LNCaP clone FGC (cell line): ENCODE data around the gene RNF225.

ENCODE experiments used
- DNase-seq: peaks from one replicate; pipeline ENCODE4 v3.0.0-alpha.2; 2011; ENCODE audit warnings: low read depth
- H3K4me3 ChIP-seq: 2 replicates; pipeline ENCODE4 v1.5.1; 2011; ENCODE audit warnings: mild to moderate bottlenecking, low read depth, low read length, control low read depth
- TF ChIP-seq, protein P1 (sequence below): IDR thresholded peaks from 2 replicates; pipeline ENCODE4 v1.5.1; 2012; ENCODE audit warnings: mild to moderate bottlenecking; ENCODE audit not compliant: control insufficient read depth, insufficient read depth; ENCODE audit errors: extremely low read depth

RNF225 gene

DNA sequence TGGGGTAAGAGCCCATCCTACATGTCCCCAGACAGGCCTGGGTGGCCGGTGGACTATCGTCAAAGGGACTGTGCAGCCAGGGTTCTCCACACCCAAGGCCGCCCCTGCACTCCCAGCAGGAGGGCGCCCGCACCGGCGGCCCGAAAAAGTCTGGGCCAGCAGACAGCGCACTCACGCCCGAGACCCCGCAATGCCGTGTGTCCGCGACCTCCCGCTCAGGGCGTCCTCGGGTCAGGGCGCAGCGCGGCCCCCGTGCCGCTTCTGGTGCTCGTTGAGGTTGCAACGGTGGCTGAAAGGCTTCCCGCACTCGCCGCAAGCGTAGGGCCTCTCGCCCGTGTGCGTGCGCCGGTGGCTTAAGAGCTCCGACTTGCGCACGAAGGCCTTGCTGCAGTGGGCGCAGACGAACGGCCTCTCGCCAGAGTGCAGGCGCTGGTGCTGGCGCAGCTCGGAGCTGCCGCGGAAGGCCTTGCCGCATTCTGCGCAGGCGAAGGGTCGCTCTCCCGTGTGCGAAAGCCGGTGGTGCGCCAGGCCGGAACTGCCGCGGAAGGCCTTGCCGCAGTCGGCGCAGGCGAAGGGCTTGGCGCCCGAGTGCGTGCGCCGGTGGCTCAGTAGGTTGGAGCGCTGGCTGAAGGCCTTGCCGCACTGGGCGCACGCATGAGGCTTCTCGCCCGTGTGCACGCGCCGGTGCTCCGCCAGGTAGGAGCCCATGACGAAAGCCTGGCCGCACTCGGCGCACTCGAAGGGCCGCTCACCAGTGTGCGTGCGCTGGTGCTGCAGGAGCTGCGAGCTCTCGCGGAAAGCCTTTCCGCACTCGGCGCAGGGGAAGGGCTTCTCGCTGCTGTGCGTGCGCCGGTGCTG, 39.3 kb upstream of the RNF225 start:
- DNase-seq: no peak
- TF ChIP-seq, protein P1, sequence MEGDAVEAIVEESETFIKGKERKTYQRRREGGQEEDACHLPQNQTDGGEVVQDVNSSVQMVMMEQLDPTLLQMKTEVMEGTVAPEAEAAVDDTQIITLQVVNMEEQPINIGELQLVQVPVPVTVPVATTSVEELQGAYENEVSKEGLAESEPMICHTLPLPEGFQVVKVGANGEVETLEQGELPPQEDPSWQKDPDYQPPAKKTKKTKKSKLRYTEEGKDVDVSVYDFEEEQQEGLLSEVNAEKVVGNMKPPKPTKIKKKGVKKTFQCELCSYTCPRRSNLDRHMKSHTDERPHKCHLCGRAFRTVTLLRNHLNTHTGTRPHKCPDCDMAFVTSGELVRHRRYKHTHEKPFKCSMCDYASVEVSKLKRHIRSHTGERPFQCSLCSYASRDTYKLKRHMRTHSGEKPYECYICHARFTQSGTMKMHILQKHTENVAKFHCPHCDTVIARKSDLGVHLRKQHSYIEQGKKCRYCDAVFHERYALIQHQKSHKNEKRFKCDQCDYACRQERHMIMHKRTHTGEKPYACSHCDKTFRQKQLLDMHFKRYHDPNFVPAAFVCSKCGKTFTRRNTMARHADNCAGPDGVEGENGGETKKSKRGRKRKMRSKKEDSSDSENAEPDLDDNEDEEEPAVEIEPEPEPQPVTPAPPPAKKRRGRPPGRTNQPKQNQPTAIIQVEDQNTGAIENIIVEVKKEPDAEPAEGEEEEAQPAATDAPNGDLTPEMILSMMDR: no peak
- no peak overlapping the region for H3K4me3 ChIP-seq

DNA sequence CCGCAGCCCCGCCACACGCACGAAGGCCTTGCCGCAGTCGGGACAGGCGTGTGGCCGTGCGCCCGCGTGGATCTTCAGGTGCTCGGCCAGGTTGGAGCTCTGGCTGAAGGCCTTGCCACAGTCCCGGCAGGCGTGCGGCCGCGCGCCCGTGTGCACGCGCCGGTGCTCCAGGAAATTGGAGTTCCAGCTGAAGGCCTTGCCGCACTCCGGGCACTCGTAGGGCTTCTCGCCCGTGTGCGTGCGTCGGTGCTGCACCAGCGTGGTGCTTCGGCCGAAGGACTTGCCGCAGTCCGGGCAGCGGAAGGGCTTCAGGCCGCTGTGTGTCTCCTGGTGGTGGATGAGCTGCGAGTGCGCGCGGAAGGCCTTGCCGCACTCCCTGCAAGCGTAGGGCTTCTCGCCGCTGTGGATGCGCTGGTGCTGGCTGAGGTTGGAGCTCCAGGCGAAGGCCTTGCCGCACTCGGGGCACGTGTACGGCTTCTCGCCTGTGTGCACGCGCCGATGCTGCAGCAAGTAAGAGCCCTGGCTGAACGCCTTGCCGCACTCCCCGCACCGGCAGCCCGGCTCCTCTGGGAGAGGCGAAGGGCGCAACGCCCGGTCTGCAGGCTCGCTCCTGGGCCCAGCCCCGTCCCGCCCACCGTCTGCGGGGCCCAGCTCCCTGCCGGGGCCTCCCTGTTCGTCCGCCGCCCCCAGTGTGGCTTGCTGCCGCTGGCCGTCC, 38.5 kb upstream of the RNF225 start:
- H3K4me3 ChIP-seq: no peak overlapping the region
- TF ChIP-seq, protein P1: no peak
- no peak for DNase-seq

DNA sequence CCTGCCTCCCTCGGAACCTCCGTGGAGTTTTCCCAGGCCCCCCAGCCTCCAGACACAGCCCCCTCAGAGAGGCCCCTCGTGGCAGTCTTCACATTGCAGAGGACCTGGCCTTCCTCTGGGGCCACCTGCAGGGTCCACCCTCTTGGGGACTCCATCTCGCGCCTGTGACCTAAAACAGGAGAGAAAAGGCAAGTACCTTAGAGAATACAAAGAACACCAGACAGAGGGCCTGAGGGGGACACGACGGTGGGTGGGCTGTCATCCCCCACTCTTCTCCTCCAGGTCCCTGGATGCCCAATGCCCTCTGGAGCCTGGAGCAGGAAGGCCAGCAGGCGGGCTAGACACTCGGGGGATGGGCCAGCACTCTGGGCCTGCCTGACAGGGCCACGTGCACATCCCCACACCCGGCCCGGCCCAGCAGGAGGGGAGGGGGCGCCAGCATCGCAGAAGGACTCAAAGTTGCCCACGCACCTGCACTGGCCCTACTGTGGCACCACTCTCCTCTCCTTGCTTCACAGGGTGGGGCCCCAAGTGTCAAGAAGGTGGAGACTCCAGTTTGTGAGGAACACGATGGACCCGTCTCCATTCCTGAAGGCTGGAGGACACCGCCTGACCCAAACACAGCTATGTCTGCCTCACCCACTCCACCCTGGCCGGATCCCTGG, 37.8 kb upstream of the RNF225 start:
- no peak overlapping the region for H3K4me3 ChIP-seq
- DNase-seq: no peak
- TF ChIP-seq, protein P1: no peak

DNA sequence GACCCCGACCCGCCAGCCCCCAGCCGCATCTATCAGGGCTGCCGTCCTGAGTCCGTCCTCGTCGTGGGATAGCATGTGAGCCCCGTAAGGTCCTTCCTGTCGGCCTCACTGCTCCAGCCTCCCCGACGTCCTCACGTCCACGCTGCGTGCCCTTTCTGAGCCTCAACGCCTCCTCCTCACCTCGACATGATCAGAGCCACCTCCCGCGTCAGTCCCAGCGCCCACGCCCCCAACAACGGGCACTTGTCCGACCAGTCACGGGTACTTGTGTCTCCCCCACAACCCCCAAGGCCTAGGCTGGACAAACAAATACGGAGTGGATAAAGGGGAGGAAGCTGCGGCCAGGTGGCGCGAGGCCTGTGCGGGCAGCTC, 33.6 kb upstream of the RNF225 start:
- TF ChIP-seq, protein P1: no peak
- no peak for DNase-seq
- H3K4me3 ChIP-seq: peak overlapping the region; percentile 71

DNA sequence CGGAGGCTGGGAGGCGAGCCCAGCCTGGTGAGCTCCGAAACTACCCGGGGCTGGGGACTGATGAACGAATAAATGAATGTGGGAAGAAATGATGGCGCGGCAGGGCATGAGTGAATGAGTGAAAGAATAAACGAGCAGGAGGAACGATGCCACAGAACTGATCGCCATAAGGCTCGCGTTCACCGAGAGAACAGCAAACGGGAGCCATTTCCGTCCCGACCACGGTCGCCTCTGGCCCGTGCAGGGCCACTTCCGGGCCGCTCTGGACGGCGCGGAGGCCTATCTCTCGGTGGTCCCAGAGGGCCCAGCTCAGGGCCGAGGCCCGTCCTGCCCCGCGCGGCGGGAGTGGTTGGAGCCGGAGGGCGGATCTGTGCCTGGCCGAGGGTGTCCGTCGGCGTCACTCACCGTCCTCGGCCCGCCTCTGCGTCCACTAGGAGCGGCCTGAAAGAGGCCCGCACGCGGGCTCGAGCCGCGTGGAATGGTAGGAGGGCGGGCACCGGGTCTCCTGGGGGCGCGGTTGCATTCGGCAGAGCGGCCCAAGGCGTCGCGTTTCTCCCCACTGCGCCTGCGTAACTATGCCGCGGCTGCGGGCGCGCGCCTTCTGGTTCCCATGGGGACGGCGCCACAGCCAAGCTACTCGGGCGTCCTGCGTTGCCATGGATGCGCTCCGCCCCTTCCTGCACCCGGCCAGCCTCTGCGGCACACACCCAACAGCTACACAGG, 33.0 kb upstream of the RNF225 start, which contains the start of gene ZNF497:
TSS of gene ZNF497 (minus strand) at position 480 of the 723 bp plus-strand sequence. CDS start 5,116 bp downstream, outside the sequence.
- peak; percentile 86 for DNase-seq
- peak within 1 kb of the TSS; percentile 71 for H3K4me3 ChIP-seq
- TF ChIP-seq, protein P1: no peak

DNA sequence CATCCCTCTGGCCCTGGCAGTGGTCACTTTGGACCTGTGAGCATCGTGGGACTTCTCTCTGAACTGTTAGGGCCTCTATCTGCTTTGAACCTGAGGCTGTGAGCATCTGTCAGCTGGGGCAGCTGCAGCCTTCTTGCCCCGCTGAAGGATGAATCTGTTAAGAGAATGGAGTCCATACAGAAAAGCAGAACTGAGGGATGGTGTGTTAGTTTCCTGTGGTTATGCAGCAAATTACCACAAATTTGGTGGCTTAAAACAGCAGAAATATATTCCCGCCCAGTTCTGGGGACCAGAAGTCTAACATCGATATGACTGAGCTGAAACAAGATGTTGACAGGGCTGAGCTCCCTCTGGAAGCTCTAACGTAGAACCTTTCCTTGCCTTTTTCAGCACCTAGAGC, 31.3 kb upstream of the RNF225 start:
- no peak overlapping the region for H3K4me3 ChIP-seq
- DNase-seq: no peak
- TF ChIP-seq, protein P1: no peak
